Measurements from ENCODE around the gene OR56A5. TPM values are rescaled to one million over a fixed set of nuclear protein-coding genes. Genes with fewer than 3 reads are reported as not detected.

The OR56A5 gene
- total and polyA plus RNA-seq, 2 donors (not counting 3 experiments of a cell fraction or from before 2014, with no cell fraction given) = not detected

DNA sequence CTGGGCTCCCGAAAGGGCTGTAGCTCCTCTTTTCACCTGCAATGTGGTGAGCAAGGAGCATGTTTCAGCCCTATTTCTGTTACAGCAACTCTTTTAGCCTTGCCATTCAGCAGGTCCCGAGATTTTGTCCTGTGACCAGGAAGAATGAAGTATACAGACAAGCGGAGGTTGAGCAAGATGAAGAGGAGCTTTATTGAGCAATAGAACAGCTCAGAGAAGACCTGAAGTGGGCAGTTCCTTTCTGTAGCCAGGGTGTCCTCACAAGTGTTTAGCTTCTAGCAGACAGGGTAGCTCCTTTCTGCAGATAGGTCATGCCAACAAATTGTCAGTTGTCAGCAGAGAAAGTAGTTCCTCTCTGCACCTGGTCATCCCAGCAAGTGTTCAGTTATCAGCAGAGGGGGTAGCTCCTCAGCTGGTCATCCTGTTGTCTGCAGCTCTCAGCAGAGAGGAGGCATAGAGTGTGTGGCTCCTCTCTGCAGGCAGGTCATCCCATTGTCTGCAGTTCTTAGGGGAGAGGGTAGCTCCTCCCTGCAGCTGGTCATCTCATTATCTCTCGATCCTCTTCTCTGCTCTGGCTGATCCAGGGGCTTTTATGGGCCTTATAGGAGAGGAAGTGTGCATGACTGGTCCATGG lies 43.9 kb upstream of the OR56A5 start:
- ChIA-PET CTCF (interaction anchor here (1.3 to 1.4 kb wide), 2 partner anchors 20 to 351 kb away, joined by 5 to 8 read pairs; no protein-coding TSS in a partner anchor), POLR2A (no interaction called here)
- Histone ChIP-seq H3K4me1 (ENCODE audit: control insufficient read depth, extremely low read depth, insufficient read depth, low read length) (no peaks in the 10 kb centered on the region), H3K9ac (replicated peaks; ENCODE audit: extremely low read depth, insufficient read depth, low read length) (no peak overlapping the region), H3K9me3 (replicated peaks; ENCODE audit: control insufficient read depth, insufficient read depth, low read length) (no peaks in the 10 kb centered on the region), H3K9me1 (replicated peaks; ENCODE audit: control insufficient read depth, extremely low read depth, insufficient read depth, low read length) (no peaks in the 10 kb centered on the region), H2AFZ (ENCODE audit: low read depth, low read length) (no peak overlapping the region), H4K20me1 (replicated peaks; ENCODE audit: control insufficient read depth, extremely low read depth, insufficient read depth, low read length) (no peaks in the 10 kb centered on the region), H3K27ac (ENCODE audit: insufficient read depth, low read depth, low read length) (no peak overlapping the region), H3K4me2 (ENCODE audit: insufficient read depth, low read length) (no peak overlapping the region), H3K79me2 (ENCODE audit: control insufficient read depth, insufficient read depth, low read length) (no peaks in the 10 kb centered on the region), H3K36me3 (ENCODE audit: control insufficient read depth in 2 of 2, extremely low read depth in 1 of 2, insufficient read depth in 2 of 2, low read length in 2 of 2) (no peaks in the 10 kb centered on the region), H3K27me3 (ENCODE audit: control insufficient read depth in 2 of 2, insufficient read depth in 2 of 2, low read length in 2 of 2) (peaks cover 0 to 6% of the 10 kb centered on the region in 2 experiments), H3K4me3 (replicated peaks in 1 of 3; ENCODE audit: insufficient read depth in 1 of 3, low read depth in 1 of 3, low read length in 3 of 3) (no peak overlapping the region)
- BruUV-seq (replicated peaks) = no TSS peak
- dilution Hi-C loops (cut with MboI; ENCODE audit: extremely low pct_ligation_motif_present, low sequenced_read_pairs) (no loop called here), intact Hi-C loops (cut with micrococcal nuclease) (no loop called here)
- FAIRE-seq (no peak), DNase-seq (ENCODE audit: low read depth, low spot score) (no peak)
- TF ChIP-seq GATA2 (IDR thresholded peaks at IDR 0.05; ENCODE audit: insufficient read depth, insufficient read length, low read depth, low read length) (no peak), FOS (IDR thresholded peaks at IDR 0.05; ENCODE audit: borderline replicate concordance, insufficient read depth, low read length) (no peak), MYC (IDR thresholded peaks at IDR 0.05; ENCODE audit: low read depth, low read length) (no peak), JUN (IDR thresholded peaks at IDR 0.05; ENCODE audit: borderline replicate concordance, insufficient read depth, insufficient read length, low read depth) (no peak), POLR2A (IDR thresholded peaks at IDR 0.05; ENCODE audit: low read depth, low read length) (no peak), POLR2AphosphoS5 (IDR thresholded peaks at IDR 0.05; ENCODE audit: insufficient read depth, low read depth, low read length) (no peak), EZH2 (IDR thresholded peaks at IDR 0.05; ENCODE audit: borderline replicate concordance, low read depth, low read length, severe bottlenecking) (no peak)
- TF ChIP-seq, protein P1, sequence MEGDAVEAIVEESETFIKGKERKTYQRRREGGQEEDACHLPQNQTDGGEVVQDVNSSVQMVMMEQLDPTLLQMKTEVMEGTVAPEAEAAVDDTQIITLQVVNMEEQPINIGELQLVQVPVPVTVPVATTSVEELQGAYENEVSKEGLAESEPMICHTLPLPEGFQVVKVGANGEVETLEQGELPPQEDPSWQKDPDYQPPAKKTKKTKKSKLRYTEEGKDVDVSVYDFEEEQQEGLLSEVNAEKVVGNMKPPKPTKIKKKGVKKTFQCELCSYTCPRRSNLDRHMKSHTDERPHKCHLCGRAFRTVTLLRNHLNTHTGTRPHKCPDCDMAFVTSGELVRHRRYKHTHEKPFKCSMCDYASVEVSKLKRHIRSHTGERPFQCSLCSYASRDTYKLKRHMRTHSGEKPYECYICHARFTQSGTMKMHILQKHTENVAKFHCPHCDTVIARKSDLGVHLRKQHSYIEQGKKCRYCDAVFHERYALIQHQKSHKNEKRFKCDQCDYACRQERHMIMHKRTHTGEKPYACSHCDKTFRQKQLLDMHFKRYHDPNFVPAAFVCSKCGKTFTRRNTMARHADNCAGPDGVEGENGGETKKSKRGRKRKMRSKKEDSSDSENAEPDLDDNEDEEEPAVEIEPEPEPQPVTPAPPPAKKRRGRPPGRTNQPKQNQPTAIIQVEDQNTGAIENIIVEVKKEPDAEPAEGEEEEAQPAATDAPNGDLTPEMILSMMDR (IDR thresholded peaks at IDR 0.05; ENCODE audit: extremely low read depth in 1 of 2, insufficient read depth in 1 of 2, low read depth in 1 of 2, low read length in 2 of 2) = no peak
- TF ChIP-seq, protein P2, sequence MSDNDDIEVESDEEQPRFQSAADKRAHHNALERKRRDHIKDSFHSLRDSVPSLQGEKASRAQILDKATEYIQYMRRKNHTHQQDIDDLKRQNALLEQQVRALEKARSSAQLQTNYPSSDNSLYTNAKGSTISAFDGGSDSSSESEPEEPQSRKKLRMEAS (IDR thresholded peaks at IDR 0.05; ENCODE audit: insufficient read depth, insufficient read length) = no peak

Data from endothelial cell of umbilical vein (primary cell).